Parathyroid adenoma (tissue), 2 donors: ENCODE data around the gene NMT2.

Experiments
- H2AFZ ChIP-seq: fragments of 300-600 bp; sonication (generic); one replicate; pipeline ENCODE4 v1.7.0; 2017; ENCODE audit warnings: antibody characterized with exemption, mild to moderate bottlenecking
- H3K27ac ChIP-seq: fragments of 300-600 bp; sonication (generic); one replicate; pipeline ENCODE4 v1.7.0; 2017
- H3K27me3 ChIP-seq: fragments of 300-600 bp; sonication (generic); one replicate; pipeline ENCODE4 v1.7.0; 2017; ENCODE audit warnings: low read length; ENCODE audit not compliant: control insufficient read depth, insufficient read depth
- H3K36me3 ChIP-seq: fragments of 300-600 bp; sonication (generic); one replicate; pipeline ENCODE4 v1.7.0; 2017; ENCODE audit warnings: low read length; ENCODE audit not compliant: control insufficient read depth, insufficient read depth
- H3K4me1 ChIP-seq: fragments of 300-600 bp; sonication (generic); one replicate; pipeline ENCODE4 v1.7.0; 2017; ENCODE audit warnings: control low read depth
- H3K4me2 ChIP-seq: fragments of 300-600 bp; sonication (generic); one replicate; pipeline ENCODE4 v1.7.0; 2017; ENCODE audit warnings: low read length
- H3K4me3 ChIP-seq: fragments of 300-600 bp; sonication (generic); one replicate; pipeline ENCODE4 v1.7.0; 2017; ENCODE audit warnings: low read depth, low read length
- H3K79me2 ChIP-seq: fragments of 300-600 bp; sonication (generic); one replicate; pipeline ENCODE4 v1.7.0; 2017; ENCODE audit warnings: control low read depth
- H3K9ac ChIP-seq: fragments of 300-600 bp; sonication (generic); one replicate; pipeline ENCODE4 v1.7.0; 2017; ENCODE audit warnings: mild to moderate bottlenecking
- H3K9me3 ChIP-seq: fragments of 300-600 bp; sonication (generic); one replicate; pipeline ENCODE4 v1.7.0; 2017; ENCODE audit warnings: low read length; ENCODE audit not compliant: control insufficient read depth
- CTCF ChIP-seq: fragments of 300-600 bp; sonication (generic); IDR thresholded peaks from one replicate; pipeline ENCODE4 v1.7.0; 2017; ENCODE audit warnings: antibody characterized with exemption, mild to moderate bottlenecking
- donor health status: primary hyperparathyroidism.

Gene NMT2

GRCh38 chr10:15141136-15142054 lies 27.1 kb downstream of the NMT2 start:
- Histone ChIP-seq H3K4me3 (no peak overlapping the region), H3K79me2 (peaks cover 10% of the 10 kb centered on the region), H3K4me2 (peak overlapping the region; percentile 36), H3K27ac (no peak overlapping the region), H3K36me3 (no peaks in the 10 kb centered on the region), H3K9me3 (no peaks in the 10 kb centered on the region), H2AFZ (no peak overlapping the region), H3K27me3 (no peaks in the 10 kb centered on the region), H3K9ac (no peak overlapping the region), H3K4me1 (peaks cover 5% of the 10 kb centered on the region)
- TF ChIP-seq CTCF = no peak

GRCh38 chr10:15140698-15141097 lies 27.8 kb downstream of the NMT2 start:
- no peak for TF ChIP-seq CTCF
- no peak overlapping the region for H3K9ac ChIP-seq
- H3K4me3 ChIP-seq = no peak overlapping the region
- no peak overlapping the region for H3K27ac ChIP-seq
- H3K9me3 ChIP-seq = no peaks in the 10 kb centered on the region
- no peak overlapping the region for H2AFZ ChIP-seq
- H3K79me2 ChIP-seq = peaks cover 7% of the 10 kb centered on the region
- no peak overlapping the region for H3K4me2 ChIP-seq
- H3K36me3 ChIP-seq = no peaks in the 10 kb centered on the region
- no peaks in the 10 kb centered on the region for H3K27me3 ChIP-seq
- H3K4me1 ChIP-seq = peaks cover 5% of the 10 kb centered on the region

GRCh38 chr10:15137636-15138035 lies 30.9 kb downstream of the NMT2 start:
- Histone ChIP-seq H2AFZ (no peak overlapping the region), H3K36me3 (no peaks in the 10 kb centered on the region), H3K79me2 (peaks cover 7% of the 10 kb centered on the region), H3K4me2 (no peak overlapping the region), H3K9me3 (no peaks in the 10 kb centered on the region), H3K9ac (no peak overlapping the region), H3K27ac (no peak overlapping the region), H3K4me3 (no peak overlapping the region), H3K27me3 (no peaks in the 10 kb centered on the region), H3K4me1 (peaks cover 5% of the 10 kb centered on the region)
- no peak for TF ChIP-seq CTCF

GRCh38 chr10:15137036-15137359 lies 31.5 kb downstream of the NMT2 start:
- H3K9ac ChIP-seq = no peak overlapping the region
- H3K27ac ChIP-seq = no peak overlapping the region
- H3K4me1 ChIP-seq = peaks cover under 1% of the 10 kb centered on the region
- no peak overlapping the region for H3K4me2 ChIP-seq
- H3K36me3 ChIP-seq = no peaks in the 10 kb centered on the region
- no peaks in the 10 kb centered on the region for H3K9me3 ChIP-seq
- H3K27me3 ChIP-seq = no peaks in the 10 kb centered on the region
- H3K4me3 ChIP-seq = no peak overlapping the region
- H2AFZ ChIP-seq = no peak overlapping the region
- H3K79me2 ChIP-seq = peaks cover 7% of the 10 kb centered on the region
- TF ChIP-seq CTCF = no peak
